Measurements from ENCODE around the gene SPECC1L.

The SPECC1L gene

GRCh38 chr22:24419475-24419850 lies 148.8 kb downstream of the SPECC1L start:
- no peak for DNase-seq

- no peak for DNase-seq
Measured at GRCh38 chr22:24420072-24420976, 149.7 kb downstream of the SPECC1L start.

- no peak for DNase-seq
Measured at GRCh38 chr22:24420977-24421343, 150.3 kb downstream of the SPECC1L start.

DNA sequence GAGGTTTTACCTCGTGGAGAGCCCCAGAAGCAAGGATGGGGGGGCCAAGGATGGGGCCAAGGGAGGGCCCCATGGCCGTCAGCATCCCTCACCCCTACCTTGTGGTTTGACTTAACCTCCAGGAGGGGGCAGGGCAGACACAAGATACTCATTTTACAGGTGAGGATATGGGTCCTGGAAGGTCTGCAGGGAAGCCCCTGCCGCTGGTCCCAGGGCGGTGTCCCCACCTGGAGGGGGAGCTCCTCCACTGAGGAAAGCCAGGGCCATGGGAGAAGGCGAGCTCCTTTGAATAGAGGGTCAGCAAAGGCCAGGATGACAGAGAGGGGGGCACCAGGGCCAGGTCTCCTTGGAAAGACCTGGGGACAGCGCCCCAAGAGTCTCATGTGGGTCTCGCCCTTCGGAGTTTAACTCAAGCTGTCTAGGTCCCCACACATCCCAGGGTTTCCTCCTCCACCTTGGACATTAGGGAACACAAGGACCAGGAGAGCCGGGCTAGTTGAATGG lies 150.8 kb downstream of the SPECC1L start:
- DNase-seq = no peak

GRCh38 chr22:24422102-24422665 lies 151.6 kb downstream of the SPECC1L start:
- DNase-seq = no peak

GRCh38 chr22:24423519-24424000 lies 152.9 kb downstream of the SPECC1L start:
- no peak for DNase-seq

GRCh38 chr22:24424001-24424900 lies 153.6 kb downstream of the SPECC1L start:
- DNase-seq = no peak

GRCh38 chr22:24424901-24425775 lies 154.5 kb downstream of the SPECC1L start:
- no peak for DNase-seq

- DNase-seq = no peak
Measured at GRCh38 chr22:24426436-24426835, 155.8 kb downstream of the SPECC1L start.

DNA sequence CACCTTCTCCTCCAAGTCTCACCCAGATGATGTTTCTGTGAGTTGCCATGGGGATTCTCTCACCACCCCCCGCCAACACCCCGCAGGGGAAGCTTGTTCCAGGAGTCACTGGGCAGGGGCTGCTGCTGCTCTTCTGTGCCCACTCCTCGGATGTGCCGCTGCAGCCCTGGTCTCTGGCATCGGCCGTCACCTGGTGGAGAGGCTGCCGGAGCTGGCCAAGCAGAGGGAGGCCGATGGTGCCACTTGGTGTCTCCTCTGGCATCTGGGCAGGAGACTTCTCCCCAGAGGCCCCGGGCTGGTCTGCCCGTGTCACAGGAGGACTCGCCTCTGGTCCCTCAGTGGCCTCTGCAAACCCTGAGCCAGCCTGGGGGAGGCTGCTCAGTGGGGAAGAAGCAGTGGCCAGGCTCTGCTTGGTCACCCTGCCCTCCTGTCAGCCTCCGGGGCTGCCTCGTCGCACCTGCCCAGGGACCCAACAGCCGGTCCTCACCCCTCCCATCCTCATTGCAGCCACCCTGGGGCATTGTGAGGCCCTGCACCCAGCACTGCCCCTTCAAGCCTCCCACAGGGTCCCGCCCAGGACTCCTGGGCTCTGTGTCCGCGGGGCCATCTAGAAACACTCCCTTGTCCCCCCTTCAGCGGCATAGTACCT lies 156.3 kb downstream of the SPECC1L start:
- DNase-seq = no peak

GRCh38 chr22:24427500-24428164 lies 157.0 kb downstream of the SPECC1L start, which contains the start of gene ADORA2A:
ADORA2A (plus strand) TSS chr22:24427599; CDS start chr22:24433405, 5,806 bp downstream.
- no peak for DNase-seq

GRCh38 chr22:24428751-24429410 lies 158.2 kb downstream of the SPECC1L start:
- no peak for DNase-seq

DNA sequence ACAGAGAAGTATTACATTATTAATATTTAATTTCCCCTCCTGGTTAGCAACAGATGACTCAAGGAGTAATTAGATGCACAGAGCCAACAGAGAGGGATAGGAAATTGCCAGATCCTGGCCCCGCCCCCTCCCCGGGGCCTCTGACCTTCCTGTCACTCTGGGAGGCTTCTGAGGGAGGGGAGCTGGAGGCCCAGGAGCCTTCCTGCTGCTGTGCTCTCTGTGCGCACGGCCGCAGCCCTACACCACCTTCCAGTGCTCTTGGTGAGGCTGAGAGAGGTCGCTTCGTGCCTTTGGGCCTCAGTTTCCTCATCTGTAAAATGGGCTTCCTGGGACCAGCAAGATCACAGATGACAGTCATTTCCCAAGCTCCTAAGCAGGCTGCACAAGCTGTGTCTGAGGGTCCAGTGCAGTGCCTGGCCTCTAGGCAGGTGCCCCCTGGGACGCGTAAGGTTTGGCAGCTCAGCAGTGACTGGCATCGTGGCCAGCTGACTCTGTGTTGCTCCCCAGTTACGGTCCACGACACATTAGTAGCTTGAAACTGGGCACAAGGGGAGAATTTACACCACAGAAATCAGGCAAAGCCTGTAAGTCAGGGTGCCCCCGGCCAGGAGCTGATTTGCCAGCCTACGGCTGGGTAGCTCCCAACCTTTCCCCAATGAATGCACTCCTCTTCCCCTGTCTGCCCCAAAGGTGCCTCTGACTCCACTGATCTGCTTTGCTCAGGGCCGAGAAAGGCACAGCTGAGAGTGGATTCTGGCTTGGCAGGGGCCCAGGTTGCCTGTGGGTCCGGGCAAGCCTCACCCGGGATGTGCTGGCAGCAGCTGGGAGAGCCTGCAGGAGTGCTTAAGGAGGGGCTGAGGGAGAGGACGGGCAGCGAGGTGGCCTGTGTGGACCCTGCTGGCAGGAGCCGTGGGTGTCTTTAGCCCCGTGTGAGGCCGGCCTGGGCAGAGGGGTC lies 159.1 kb downstream of the SPECC1L start:
- peak; percentile 5 for DNase-seq

DNA sequence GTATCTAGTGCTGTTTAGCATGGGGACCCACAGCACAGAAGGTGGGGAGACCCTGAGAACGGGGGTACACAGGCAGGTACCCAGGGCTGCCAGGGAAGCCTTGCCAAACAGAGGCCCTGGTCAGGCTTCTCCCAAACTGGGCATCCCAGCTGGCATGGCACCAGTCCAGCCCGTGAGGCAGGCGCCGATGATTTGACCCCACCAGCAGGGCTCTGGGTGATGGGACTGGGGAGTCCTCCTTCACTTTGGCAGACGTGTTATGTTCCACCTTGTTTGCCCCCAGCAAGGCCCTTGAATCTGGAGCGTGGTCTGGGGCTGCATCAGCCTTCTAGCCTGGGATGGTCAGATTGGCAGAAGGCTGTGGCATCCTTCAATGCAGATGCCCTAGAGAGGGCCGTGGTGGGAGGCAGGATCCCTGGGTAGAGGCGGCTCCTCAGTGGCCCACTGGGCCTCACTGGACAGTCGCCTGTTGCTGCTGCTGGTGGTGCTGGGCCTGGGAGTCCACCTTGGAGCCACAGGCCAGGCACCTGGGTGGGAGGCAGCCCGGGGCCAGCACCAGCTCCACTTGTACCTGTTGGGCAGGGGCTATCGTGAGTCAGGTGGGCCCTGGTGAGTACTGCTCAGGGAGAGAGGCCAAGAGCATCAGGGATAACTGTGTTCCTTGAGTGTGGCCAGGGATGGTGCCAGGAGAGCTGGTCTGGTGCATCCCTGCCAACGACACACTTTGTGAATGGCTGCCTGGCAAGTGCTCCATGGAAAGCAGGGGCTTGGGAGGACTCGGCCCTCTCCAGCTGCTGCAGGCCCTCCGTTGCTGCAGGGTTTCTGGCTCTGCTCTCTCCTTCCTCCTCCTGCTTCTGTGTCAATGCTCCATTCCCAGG lies 160.0 kb downstream of the SPECC1L start:
- DNase-seq = no peak

DNA sequence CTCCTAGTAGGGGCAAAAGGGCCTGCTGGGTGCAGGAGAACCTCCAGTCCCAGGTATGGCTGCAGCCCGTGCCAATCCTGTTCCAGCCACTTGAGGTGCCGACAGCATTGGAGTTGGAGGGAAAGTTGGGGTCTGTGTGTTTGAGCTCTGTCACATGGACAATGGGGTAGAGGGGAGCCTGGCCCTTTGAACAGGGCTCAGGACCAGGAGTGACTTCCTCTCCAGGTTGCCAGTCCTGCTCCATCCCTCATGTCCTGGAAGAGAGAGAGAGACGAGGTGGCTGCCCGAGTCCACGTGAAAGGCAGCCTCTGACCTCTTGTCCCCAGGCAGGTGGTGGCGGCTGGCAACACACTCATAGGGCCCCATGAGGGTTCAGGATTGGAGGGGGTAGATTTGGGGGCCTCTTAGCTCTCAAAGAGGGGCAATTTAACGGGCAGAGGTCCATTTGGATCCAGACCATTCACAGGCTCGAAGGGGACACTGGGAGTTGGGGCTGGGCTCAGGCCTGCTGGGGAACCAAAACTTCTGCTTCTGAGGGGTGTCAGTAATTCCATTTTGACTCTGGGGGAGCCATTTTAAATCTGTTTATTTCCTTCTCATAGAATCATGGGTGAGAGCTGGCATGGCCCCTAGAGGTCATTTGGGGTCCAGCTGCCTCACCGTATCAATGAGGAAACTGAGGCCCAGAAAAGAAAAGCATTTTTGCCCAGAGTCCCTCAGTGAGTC lies 160.8 kb downstream of the SPECC1L start:
- DNase-seq = no peak

DNA sequence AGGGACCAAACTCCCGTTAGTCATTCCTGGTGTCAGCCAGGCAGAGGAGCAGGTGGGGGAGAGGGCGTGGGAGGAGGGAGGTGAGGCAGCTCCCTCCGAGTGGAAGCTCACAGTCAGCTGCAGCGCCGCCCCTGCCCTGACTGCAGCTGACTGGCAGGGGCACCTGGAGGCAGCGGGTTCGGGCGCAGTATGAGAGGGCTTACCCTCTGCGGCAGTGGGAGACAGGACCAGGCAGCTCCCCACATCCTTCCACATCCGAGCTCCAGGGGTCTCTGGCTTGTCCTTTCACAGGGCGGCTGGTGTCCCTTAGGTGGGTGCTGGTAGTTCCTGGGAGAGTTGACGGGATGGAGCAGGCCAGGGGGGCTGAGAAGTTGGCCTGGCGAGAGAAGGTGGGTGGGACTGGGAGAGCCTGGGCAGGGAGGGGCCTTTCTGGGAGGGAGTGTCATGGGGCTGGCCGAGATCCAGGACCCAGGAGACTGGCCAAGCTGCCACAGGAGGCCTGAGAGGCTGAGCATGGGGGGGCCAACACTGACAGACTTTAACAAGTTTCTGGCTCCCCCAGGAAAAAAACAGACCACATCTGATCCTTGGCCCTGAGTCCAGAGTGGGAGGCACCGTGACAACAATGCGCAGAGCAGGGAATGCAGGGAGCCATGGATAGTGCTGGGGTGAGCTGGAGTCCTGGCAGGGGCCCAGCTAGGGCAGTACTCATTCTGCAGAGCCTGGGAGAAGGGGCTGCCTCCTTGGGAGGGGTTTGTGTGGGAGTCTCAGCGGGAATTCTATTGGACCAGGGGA lies 161.6 kb downstream of the SPECC1L start:
- no peak for DNase-seq

All from DMS79 (cell line).